ENCODE data around the gene SULT1C3.

The SULT1C3 gene

DNA sequence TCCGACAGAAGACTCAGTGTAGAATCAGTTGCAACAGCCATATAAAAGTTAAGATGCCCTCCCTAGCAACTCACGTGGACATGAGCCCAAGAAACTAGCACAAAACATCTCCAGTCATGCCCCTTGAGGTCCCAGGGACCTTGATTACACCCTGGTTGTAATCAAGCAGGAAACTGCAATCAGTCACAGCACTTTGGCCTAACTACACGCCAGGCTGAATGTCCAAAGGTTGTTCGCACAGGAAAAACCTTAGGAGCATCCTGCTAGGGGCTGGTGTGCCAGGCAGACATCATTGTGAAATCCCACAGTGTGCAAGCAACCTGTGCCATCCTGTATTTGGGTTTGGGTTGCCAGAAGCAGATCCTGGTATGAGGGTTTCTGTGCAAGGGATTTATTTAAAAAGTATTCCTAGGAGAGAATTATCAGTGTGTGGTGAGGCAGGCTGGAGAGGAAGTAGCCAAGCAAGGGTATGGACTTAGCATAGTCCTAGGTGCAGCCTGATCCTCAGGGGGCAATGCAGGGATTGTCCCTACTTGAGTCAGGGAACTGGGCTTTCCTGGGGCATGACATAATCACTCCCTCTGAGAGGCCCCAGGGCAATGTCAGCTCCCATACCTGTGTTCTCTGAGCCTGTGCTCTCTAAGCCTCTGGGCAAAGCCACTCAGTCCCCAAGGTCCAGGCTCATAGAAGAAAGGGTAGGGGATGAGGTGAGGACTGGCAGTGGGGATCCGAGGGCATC, 31.2 kb downstream of the SULT1C3 start:
- Histone ChIP-seq H3K36me3 (ENCODE audit: control insufficient read depth, low read length) (no peaks in the 10 kb centered on the region), H3K9me2 (replicated peaks; ENCODE audit: control insufficient read depth, low read length) (no peaks in the 10 kb centered on the region), H3K9me3 (ENCODE audit: control insufficient read depth, insufficient read depth, low read length) (no peaks in the 10 kb centered on the region), H3K79me2 (ENCODE audit: control insufficient read depth, low read length) (no peaks in the 10 kb centered on the region), H4K20me1 (ENCODE audit: control insufficient read depth, insufficient read depth, low read depth, low read length) (no peaks in the 10 kb centered on the region), H3K4me3 (ENCODE audit: low read length) (no peak overlapping the region), H3K27ac (ENCODE audit: low read depth, low read length) (no peak overlapping the region), H3F3A (ENCODE audit: control insufficient read depth, insufficient read depth) (no peaks in the 10 kb centered on the region), H3K4me2 (ENCODE audit: low read length) (no peak overlapping the region), H3K27me3 (ENCODE audit: control insufficient read depth, low read length) (peaks cover 4% of the 10 kb centered on the region; the same call in 1 of the 2 replicates), H3K4me1 (ENCODE audit: control insufficient read depth, low read length) (no peaks in the 10 kb centered on the region)
- TF ChIP-seq, protein P1, sequence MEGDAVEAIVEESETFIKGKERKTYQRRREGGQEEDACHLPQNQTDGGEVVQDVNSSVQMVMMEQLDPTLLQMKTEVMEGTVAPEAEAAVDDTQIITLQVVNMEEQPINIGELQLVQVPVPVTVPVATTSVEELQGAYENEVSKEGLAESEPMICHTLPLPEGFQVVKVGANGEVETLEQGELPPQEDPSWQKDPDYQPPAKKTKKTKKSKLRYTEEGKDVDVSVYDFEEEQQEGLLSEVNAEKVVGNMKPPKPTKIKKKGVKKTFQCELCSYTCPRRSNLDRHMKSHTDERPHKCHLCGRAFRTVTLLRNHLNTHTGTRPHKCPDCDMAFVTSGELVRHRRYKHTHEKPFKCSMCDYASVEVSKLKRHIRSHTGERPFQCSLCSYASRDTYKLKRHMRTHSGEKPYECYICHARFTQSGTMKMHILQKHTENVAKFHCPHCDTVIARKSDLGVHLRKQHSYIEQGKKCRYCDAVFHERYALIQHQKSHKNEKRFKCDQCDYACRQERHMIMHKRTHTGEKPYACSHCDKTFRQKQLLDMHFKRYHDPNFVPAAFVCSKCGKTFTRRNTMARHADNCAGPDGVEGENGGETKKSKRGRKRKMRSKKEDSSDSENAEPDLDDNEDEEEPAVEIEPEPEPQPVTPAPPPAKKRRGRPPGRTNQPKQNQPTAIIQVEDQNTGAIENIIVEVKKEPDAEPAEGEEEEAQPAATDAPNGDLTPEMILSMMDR (IDR thresholded peaks at IDR 0.05; ENCODE audit: low read depth, low read length, poor library complexity, severe bottlenecking): no peak
- no peak for TF ChIP-seq EZH2phosphoT487 (IDR thresholded peaks at IDR 0.05; ENCODE audit: borderline replicate concordance, low read length)

DNA sequence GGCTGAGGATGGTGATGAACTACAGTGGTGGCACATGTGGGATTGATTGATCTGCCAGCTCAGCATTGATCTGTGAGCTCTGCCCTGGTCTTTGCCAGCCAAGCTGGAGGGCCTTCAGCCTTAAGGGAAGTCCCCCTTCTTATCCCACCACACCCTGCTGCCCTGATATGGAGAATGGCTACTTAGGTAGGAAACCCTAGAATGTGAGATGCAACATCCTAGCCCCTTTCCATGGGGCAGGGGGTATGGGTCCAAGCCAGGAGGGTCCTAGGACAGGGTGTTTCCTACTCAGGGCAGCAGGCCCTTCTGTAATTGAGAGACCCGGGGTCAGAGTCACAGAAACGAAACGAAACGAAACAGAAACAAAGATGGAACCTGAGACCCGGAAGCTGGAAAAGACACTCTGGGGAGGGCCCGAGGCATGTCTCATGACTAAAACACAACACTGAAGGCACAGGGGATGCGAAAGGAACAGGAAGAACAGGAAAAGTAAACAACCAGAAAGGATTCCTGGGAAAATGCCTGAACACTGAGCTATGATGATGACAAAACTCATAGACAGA, 32.0 kb downstream of the SULT1C3 start:
- H3K79me2 ChIP-seq (ENCODE audit: control insufficient read depth, low read length): no peaks in the 10 kb centered on the region
- no peak overlapping the region for H3K4me2 ChIP-seq (ENCODE audit: low read length)

DNA sequence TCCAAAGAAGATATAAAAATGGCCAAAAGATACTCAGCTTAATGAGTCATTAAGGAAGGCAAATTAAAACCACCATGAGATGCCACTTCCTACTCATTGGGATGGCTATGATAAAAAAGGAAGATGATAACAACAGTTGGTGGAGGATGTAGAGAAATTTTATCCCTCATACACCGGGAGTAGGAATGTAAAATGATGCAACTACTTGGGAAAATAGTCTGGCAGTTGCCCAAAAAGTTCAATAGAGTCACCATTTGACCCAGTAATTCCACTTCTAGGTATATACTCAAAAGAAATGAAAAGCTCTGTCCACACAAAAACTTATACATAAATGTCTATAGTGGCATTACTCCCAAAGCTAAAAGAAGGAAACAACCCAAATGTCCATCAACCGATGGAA, 38.9 kb downstream of the SULT1C3 start:
- Histone ChIP-seq H3K36me3 (ENCODE audit: control insufficient read depth, low read length) (no peaks in the 10 kb centered on the region), H3K9me2 (replicated peaks; ENCODE audit: control insufficient read depth, low read length) (no peaks in the 10 kb centered on the region), H3F3A (ENCODE audit: control insufficient read depth, insufficient read depth) (no peaks in the 10 kb centered on the region), H3K9me3 (ENCODE audit: control insufficient read depth, insufficient read depth, low read length) (no peaks in the 10 kb centered on the region), H3K4me2 (ENCODE audit: low read length) (no peak overlapping the region), H3K27me3 (ENCODE audit: control insufficient read depth, low read length) (no peaks in the 10 kb centered on the region), H3K27ac (ENCODE audit: low read depth, low read length) (no peak overlapping the region), H3K4me1 (ENCODE audit: control insufficient read depth, low read length) (no peaks in the 10 kb centered on the region), H4K20me1 (ENCODE audit: control insufficient read depth, insufficient read depth, low read depth, low read length) (no peaks in the 10 kb centered on the region), H3K4me3 (ENCODE audit: low read length) (no peak overlapping the region), H3K79me2 (ENCODE audit: control insufficient read depth, low read length) (no peaks in the 10 kb centered on the region)
- TF ChIP-seq, protein P1 (IDR thresholded peaks at IDR 0.05; ENCODE audit: low read depth, low read length, poor library complexity, severe bottlenecking): no peak
- TF ChIP-seq EZH2phosphoT487 (IDR thresholded peaks at IDR 0.05; ENCODE audit: borderline replicate concordance, low read length): no peak

More for the DNA sequence above, 32.0 kb downstream of the SULT1C3 start:
- TF ChIP-seq, protein P1 (IDR thresholded peaks at IDR 0.05; ENCODE audit: low read depth, low read length, poor library complexity, severe bottlenecking): no peak
- no peak for TF ChIP-seq EZH2phosphoT487 (IDR thresholded peaks at IDR 0.05; ENCODE audit: borderline replicate concordance, low read length)
- no peak overlapping the region for H3K27ac ChIP-seq (ENCODE audit: low read depth, low read length)
- H3F3A ChIP-seq (ENCODE audit: control insufficient read depth, insufficient read depth): no peaks in the 10 kb centered on the region
- no peak overlapping the region for H3K4me3 ChIP-seq (ENCODE audit: low read length)
- H4K20me1 ChIP-seq (ENCODE audit: control insufficient read depth, insufficient read depth, low read depth, low read length): no peaks in the 10 kb centered on the region
- H3K9me3 ChIP-seq (ENCODE audit: control insufficient read depth, insufficient read depth, low read length): no peaks in the 10 kb centered on the region
- no peaks in the 10 kb centered on the region for H3K4me1 ChIP-seq (ENCODE audit: control insufficient read depth, low read length)
- no peaks in the 10 kb centered on the region for H3K9me2 ChIP-seq (replicated peaks; ENCODE audit: control insufficient read depth, low read length)
- peaks cover 4% of the 10 kb centered on the region; the same call in 1 of the 2 replicates for H3K27me3 ChIP-seq (ENCODE audit: control insufficient read depth, low read length)
- H3K36me3 ChIP-seq (ENCODE audit: control insufficient read depth, low read length): no peaks in the 10 kb centered on the region
